ENCODE measurements around the gene RAD51B.

GRCh38 chr14:68562911-68563250 is 743.3 kb downstream of the RAD51B start:
- no peak for TF ChIP-seq PHF20 (IDR thresholded peaks at IDR 0.05; ENCODE audit: partially characterized antibody)
- no peak for TF ChIP-seq WHSC1 (IDR thresholded peaks at IDR 0.05; ENCODE audit: low read length)
- no peak for TF ChIP-seq MEF2A (IDR thresholded peaks at IDR 0.05; ENCODE audit: control insufficient read depth, low read depth, low read length)
- TF ChIP-seq ZNF780A (CRISPR knock-in tag; IDR thresholded peaks at IDR 0.05): no peak
- TF ChIP-seq NRF1 (conservative IDR thresholded peaks at IDR 0.05 in 1 of 2, IDR thresholded peaks at IDR 0.05 in 1 of 2): no peak
- no peak for TF ChIP-seq FOXK2 (conservative IDR thresholded peaks at IDR 0.05 in 1 of 2, IDR thresholded peaks at IDR 0.05 in 1 of 2; ENCODE audit: low read depth in 2 of 2)
- no peak for TF ChIP-seq KDM1A (IDR thresholded peaks at IDR 0.05)
- no peak for TF ChIP-seq POLR2AphosphoS5 (IDR thresholded peaks at IDR 0.05; ENCODE audit: control insufficient read depth, insufficient read depth, low read depth, low read length)
- no peak for TF ChIP-seq ZNF134 (CRISPR knock-in tag; conservative IDR thresholded peaks at IDR 0.05)
- no peak for TF ChIP-seq NCOA1 (IDR thresholded peaks at IDR 0.05; ENCODE audit: low read depth)
- no peak for TF ChIP-seq CTCF (IDR thresholded peaks at IDR 0.05 in 2 of 3, conservative IDR thresholded peaks at IDR 0.05 in 1 of 3; ENCODE audit: insufficient read depth in 2 of 3, low read depth in 1 of 3, low read length in 3 of 3)
- no peak for TF ChIP-seq EP300 (IDR thresholded peaks at IDR 0.05; ENCODE audit: low read length)

Data from K562 (cell line).